Endodermal cell (in vitro differentiated cells): ENCODE results near the gene PIM3. TPM values are rescaled to one million over a fixed set of nuclear protein-coding genes. Genes with fewer than 3 reads are reported as not detected.
"Not testable (repeated sequence)": the region's sequence is repeated elsewhere in the genome, so short reads cannot be mapped to it uniquely, and the experiment has no call there.

ENCODE experiments used
- DNase-seq: peaks from one replicate; pipeline ENCODE4 v3.0.0-alpha.2; 2017
- H3K27ac ChIP-seq: 2 replicates; pipeline ENCODE4 v1.5.1; 2013; ENCODE audit warnings: mild to moderate bottlenecking, low read depth, low read length, moderate library complexity
- H3K27me3 ChIP-seq: 2 replicates; pipeline ENCODE4 v1.6.1; 2013; ENCODE audit warnings: mild to moderate bottlenecking, low read length, moderate library complexity; ENCODE audit not compliant: insufficient read depth, control insufficient read depth, poor library complexity, severe bottlenecking
- H3K36me3 ChIP-seq: 2 replicates; pipeline ENCODE4 v1.7.0; 2013; ENCODE audit warnings: mild to moderate bottlenecking, low read length, moderate library complexity; ENCODE audit not compliant: control insufficient read depth, insufficient read depth
- H3K4me1 ChIP-seq: one replicate; pipeline ENCODE4 v1.7.0; 2013; ENCODE audit warnings: low read length; ENCODE audit not compliant: control insufficient read depth, insufficient read depth
- H3K4me3 ChIP-seq: 2 replicates; pipeline ENCODE4 v1.5.1; 2013; ENCODE audit warnings: mild to moderate bottlenecking, low read length, moderate library complexity
- H3K9ac ChIP-seq: 2 replicates; pipeline ENCODE4 v1.6.1; 2013; ENCODE audit warnings: mild to moderate bottlenecking, low read length, moderate library complexity; ENCODE audit not compliant: poor library complexity, severe bottlenecking; ENCODE audit errors: extremely low read depth
- H3K9me3 ChIP-seq: 2 replicates; pipeline ENCODE4 v1.6.1; 2013; ENCODE audit warnings: mild to moderate bottlenecking, low read length, moderate library complexity; ENCODE audit not compliant: control insufficient read depth
- H3K27ac Mint-ChIP-seq: 2 replicates; pipeline ENCODE4 v1.8.0; 2020; ENCODE audit warnings: mixed read lengths
- H3K27me3 Mint-ChIP-seq: 2 replicates; pipeline ENCODE4 v1.8.0; 2021; ENCODE audit warnings: mild to moderate bottlenecking, mixed read lengths; ENCODE audit not compliant: insufficient read depth
- H3K36me3 Mint-ChIP-seq: 2 replicates; pipeline ENCODE4 v1.8.0; 2020; ENCODE audit warnings: low read depth, mixed read lengths
- H3K4me1 Mint-ChIP-seq: 2 replicates; pipeline ENCODE4 v1.8.0; 2020; ENCODE audit warnings: mixed read lengths
- H3K4me3 Mint-ChIP-seq: 2 replicates; pipeline ENCODE4 v1.8.0; 2020; ENCODE audit warnings: mild to moderate bottlenecking, moderate library complexity, mixed read lengths
- H3K9me3 Mint-ChIP-seq: 2 replicates; pipeline ENCODE4 v1.8.0; 2020; ENCODE audit warnings: mild to moderate bottlenecking, mixed read lengths
- CTCF ChIP-seq: fragments of 200-600 bp; sonication (generic); conservative IDR thresholded peaks from 2 replicates; pipeline ENCODE4 v1.5.0; 2021; ENCODE audit warnings: antibody characterized with exemption, mild to moderate bottlenecking
- WGBS, 2 experiments: methylation state at CpG; one replicate each; pipeline versions ENCODE4 v1.1.5 to v1.1.7; 2013; ENCODE audit warnings: missing lambda C conversion rate in 2 of 2, mixed read lengths in 1 of 2; ENCODE audit not compliant: insufficient coverage in 1 of 2, insufficient read length in 1 of 2; 5-methylcytosine and 5-hydroxymethylcytosine counted together
- total RNA-seq, 2 donors: library from RNA; stranded (reverse); fragmentation: NEBNext Ultra II Directional in 1 of 2; extraction: Animal tissue kit (Norgen Biotek cat#: 25700) in 1 of 2; gene quantifications; 2 replicates in 1 of 2; 3 replicates in 1 of 2; pipeline ENCODE4 v1.2.1, GENCODE V29; 2021

PIM3 gene
- total RNA-seq, 2 donors from 2014 or later = 31.5 to 36.6 TPM

GRCh38 chr22:49983148-49984042 is 22.8 kb downstream of the PIM3 start:
- Mint-ChIP-seq H3K27me3 (peaks cover 59% of the 10 kb centered on the region), H3K4me1 (no peaks in the 10 kb centered on the region), H3K36me3 (no peaks in the 10 kb centered on the region), H3K27ac (no peak overlapping the region), H3K9me3 (peaks cover 28% of the 10 kb centered on the region), H3K4me3 (no peak overlapping the region)
- Histone ChIP-seq H3K27me3 (peaks cover 47% of the 10 kb centered on the region), H3K9ac (no peak overlapping the region), H3K4me1 (no peaks in the 10 kb centered on the region), H3K4me3 (no peak overlapping the region), H3K9me3 (peaks cover 13% of the 10 kb centered on the region), H3K27ac (no peak overlapping the region), H3K36me3 (no peaks in the 10 kb centered on the region)
- peak; percentile 87 for TF ChIP-seq CTCF
- DNase-seq = peak; percentile 84
- 28% methylated on average over 28 to 85 of the region's 90 CpGs for WGBS, 2 experiments

GRCh38 chr22:49986325-49986724 is 25.8 kb downstream of the PIM3 start:
- H3K27me3 Mint-ChIP-seq = peaks cover 61% of the 10 kb centered on the region
- Histone ChIP-seq H3K36me3 (no peaks in the 10 kb centered on the region), H3K27me3 (peaks cover 47% of the 10 kb centered on the region), H3K4me1 (no peaks in the 10 kb centered on the region), H3K4me3 (no peak overlapping the region), H3K9me3 (peaks cover 28% of the 10 kb centered on the region), H3K27ac (no peak overlapping the region), H3K9ac (no peak overlapping the region)
- no peaks in the 10 kb centered on the region for H3K36me3 Mint-ChIP-seq
- WGBS, 2 experiments = 87 to 88% methylated on average over 1 to 2 of the region's 2 CpGs
- H3K4me3 Mint-ChIP-seq = no peak overlapping the region
- no peak overlapping the region for H3K27ac Mint-ChIP-seq
- TF ChIP-seq CTCF = no peak
- H3K4me1 Mint-ChIP-seq = no peaks in the 10 kb centered on the region
- peaks cover 46% of the 10 kb centered on the region for H3K9me3 Mint-ChIP-seq
- DNase-seq = no peak

GRCh38 chr22:49989826-49990225 is 29.3 kb downstream of the PIM3 start:
- H3K27me3 ChIP-seq = peaks cover 18% of the 10 kb centered on the region
- not testable (repeated sequence) for H3K4me3 ChIP-seq, DNase-seq, H3K4me1 ChIP-seq, H3K27ac ChIP-seq, H3K36me3 ChIP-seq, H3K4me3 Mint-ChIP-seq, H3K27ac Mint-ChIP-seq, H3K36me3 Mint-ChIP-seq, H3K9ac ChIP-seq, H3K4me1 Mint-ChIP-seq
- H3K9me3 Mint-ChIP-seq = peaks cover 52% of the 10 kb centered on the region
- peaks cover 28% of the 10 kb centered on the region for H3K9me3 ChIP-seq
- H3K27me3 Mint-ChIP-seq = peaks cover 48% of the 10 kb centered on the region
- WGBS, 2 experiments = 81 to 90% methylated on average over 10 to 24 of the region's 24 CpGs
